GM19397 (cell line): ENCODE data around the gene CTNND2.
A peak's percentile ranks its signal among the peaks of the same experiment; 100 is the strongest.

Source experiments
- ATAC-seq: cut with Tn5 transposase; IDR thresholded peaks from one replicate; pipeline ENCODE4 v1.9.1; 2021; ENCODE audit warnings: mild to moderate bottlenecking, moderate library complexity; ENCODE audit not compliant: unreplicated experiment

Gene CTNND2

DNA sequence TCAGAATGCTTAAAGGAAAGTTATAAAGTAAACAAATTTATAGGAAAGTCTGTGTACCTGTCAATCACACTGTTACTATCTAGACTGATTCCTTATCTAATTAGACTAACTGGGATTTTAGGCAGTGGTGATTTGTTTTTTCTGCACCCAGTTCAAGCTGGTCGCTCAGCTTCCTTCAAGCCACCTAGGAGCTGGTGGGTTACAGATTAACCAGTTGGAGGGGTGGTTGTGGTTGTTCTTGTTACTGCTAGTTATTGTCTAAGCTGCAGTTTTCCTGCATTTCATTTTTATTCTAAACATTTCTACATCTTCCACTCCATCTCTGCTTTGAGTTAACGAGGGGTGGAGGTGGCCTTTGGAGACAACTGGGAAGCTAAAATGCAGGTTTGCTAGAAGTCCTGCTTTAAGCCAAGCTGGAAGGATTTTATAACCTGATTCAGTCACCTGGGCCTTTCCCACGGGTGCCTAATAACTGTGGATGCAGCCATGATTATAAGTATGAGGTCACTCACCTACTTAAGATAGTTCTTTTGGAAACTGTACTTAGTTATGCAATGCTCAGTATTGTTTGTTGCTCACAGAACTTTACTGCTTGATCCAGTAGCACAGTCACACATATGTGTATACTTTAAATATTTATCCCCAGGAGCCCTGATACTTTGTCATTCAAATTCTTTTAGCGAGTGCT is 839.3 kb downstream of the CTNND2 start:
- ATAC-seq, result no peak

DNA sequence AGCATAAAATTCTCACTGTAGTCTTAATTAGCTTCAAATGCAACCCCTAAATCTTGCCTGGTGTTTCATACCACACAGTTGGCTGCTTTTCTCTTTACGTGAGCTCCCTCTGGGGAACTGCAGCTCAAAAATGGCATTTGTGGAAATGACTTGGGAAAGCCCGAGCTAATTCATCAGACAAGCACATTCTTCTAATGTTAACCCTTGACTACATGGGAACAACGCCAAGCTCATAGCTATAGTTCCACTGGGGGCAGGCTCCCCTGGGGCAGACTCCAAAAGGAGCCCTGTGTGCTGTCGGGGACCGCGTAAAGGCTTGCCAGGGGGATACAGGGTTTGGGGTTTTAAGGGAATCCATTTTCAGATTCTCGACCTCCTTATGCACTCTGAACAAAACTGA is 841.8 kb downstream of the CTNND2 start:
- no peak for ATAC-seq

DNA sequence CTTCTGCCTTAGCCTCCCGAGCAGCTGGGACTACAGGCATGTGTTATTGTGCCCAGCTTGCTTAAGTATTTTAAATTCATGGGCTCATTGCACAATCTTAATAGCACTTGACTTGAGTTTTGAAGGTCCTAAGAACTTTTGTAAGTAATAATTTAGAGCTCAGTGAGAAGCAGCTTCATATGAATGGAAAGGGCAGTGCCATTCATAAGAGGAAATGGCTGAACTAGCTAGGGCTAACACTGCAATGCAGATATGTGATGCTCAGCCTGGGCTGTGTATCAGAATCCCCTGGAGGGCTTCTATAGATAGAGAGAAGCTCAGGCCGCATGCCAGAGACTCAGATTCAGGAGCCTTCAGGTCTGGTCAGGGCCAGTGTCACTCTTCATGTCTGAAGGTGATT is 847.7 kb downstream of the CTNND2 start:
- ATAC-seq, result no peak

DNA sequence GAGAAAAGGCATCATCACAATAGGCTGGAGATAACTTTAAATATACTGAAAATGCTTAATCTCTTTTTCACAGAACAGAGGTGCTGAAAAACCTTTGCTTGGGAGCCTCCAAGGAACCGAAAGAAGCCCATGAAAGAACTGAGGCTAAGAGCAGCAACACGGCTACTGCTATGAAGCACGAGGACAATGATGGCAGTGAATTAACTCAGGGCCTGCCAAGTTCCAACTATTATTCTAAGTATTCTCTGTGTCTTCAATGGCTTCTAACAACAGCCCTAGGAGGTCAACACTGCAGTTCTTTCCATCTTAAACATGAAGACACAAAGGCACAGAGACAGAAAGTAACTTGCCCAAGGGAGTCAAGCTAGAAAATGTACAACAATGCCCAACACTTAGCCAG is 850.2 kb downstream of the CTNND2 start:
- ATAC-seq, result no peak

DNA sequence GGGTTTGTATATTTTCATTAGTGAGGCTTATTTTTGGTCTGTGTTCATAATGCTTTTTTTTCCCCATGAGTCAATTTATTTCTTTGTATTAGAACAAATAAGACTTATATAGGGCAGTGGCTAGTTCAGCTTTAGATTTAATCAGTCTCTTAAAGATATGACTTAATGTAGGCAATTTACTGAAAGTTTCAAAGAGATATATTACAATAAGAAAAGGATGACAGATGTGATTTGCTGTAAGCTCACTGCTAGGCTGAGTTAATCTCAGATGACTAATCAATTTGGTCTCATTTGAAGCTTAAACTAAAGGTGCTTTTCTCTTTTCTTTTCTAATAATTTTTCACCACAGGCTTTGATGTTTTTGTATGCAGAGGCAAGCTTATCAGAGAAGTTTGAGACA is 851.4 kb downstream of the CTNND2 start:
- ATAC-seq, result no peak

DNA sequence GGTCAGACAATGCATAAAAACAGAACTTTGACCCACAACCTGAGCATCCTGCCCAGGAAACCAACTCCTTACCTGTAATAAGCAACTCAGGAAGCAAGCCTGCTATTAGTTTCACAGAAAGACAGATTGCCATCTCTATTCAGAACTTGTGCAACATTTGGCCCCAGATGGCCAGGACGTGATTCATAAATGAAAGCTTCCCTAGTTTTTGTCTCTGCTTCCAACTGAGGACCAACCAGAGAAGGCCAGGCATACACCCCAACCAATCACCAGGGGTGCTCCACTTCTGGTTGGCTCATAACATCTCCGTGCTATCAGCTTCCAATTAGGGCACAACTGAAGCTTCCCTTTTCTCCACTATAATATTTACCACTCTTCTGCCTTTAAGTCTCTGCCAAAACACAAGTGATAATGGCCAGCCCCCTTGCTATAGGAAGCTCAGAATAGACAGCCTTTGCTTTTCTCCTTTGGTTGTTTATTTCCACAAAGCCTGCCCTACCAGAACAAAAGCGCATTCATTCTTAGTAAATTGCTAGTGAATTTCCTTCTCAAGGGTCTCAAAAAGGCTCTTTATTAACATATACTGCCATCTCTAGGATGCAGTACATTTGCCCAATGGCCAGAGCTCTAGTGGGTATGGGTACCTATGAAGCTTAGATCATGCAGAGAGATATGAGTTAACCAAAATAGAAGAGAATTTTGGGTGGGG is 853.5 kb downstream of the CTNND2 start:
- no peak for ATAC-seq

DNA sequence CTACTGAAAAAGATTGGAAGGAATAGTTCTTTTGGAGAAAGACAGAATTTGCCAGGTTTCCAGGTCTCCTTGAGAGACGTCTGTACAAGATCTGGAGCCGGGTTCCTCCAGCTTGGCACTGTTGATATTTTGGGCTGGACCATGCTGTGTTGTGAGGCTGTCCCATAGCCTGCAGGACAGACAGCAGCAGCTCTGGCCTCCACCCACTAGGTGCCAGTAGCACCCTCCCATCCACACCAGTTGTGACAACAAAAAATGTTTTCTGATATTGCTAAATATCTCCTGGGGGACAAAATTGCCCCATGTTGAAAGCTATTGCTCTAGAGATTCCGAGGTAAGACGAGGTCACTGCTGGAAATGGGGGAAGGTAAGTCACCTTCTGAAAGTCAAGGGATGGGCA is 855.5 kb downstream of the CTNND2 start:
- ATAC-seq, result no peak

DNA sequence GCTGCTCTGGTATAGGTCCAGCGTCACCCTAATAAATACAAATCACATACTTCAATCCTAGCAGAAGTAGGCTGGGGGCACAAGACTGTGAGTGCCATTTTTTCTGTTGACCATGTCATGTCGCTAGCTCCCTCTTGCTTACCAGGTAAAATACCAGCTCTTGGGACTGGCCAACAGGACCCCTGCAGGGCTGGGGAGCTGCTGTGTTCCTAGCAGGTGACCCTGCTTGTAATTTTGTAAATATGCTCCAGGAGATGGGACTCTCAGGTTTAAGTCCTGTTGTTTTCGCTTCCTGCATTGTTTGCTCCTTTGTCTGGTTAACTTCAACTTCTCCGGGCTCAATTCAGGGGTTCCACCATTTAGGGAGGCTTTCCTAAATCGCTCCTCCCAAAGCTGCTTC is 856.6 kb downstream of the CTNND2 start:
- no peak for ATAC-seq

DNA sequence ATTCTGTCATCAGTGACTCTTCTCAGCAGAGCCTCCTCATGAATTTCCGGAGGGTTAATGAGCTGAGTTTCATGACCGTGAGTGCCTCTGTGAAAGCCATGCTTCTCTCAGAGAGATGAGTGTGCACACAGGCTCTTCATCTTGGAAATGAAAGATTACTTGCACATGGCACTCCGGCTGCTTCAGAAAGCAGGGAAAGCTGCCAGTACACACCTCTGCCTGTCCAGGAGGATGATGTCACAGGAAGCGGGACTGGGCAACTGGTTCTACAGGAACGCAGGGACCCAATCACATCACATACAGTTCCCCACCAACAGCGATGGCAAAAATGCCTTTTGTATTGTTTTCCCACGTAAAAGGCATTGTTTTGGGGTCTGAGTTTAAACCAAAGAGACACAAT is 857.2 kb downstream of the CTNND2 start:
- no peak for ATAC-seq

DNA sequence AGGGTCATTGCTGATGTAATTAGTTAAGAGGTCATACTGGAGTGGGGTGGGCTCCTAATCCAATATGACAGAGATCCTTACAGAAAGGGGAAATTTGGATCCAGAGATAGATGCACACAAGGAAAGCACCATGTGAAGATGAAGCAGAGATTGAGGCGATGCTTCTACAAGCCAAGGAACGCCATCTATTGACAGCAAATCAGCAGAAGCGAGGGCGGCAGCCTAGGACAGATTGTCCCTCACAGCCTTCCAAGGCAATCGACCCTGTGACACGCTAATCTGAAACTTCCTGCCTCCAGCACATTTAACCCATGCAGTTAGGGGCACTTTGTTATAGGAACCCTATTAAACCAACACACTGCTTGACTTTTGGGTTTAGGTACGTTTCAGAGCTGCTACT is 858.1 kb downstream of the CTNND2 start:
- ATAC-seq, result no peak

DNA sequence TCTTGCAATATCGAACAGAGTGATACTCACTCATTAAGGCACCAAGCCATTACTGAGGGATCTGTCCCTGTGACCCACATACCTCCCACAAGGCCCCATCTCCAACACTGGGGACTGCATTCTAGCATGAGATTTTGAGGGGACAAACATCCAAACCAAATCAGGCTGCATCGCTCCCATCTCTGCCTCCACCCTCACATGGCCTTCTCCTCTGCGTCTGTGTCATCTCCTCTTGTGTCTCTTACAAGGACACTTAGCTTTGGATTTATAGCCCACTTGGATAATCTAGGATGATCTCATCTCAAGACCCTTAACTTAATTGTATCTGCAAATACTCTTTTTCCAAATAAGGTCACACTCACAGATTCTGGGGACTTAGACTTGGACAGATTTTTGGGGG is 858.8 kb downstream of the CTNND2 start:
- ATAC-seq, result no peak

DNA sequence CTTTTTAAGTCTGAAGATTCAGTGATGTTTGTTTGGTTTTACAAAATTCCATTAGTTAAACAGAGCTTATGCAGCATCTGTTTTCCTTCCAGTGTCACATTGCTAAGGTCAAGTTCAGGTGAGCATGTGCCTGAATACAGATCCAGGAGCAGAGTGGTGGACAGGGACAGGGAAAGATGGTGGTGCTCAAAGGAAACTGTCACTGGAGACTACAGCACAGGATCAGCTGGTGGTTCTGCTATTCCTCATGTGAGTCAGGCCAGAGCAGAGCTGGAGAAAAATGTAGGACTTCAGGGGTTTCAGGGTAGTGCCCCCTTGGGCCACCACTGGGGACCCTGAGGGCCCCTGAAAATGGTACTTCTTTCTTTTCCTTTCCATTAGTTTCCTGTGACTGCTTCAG is 859.7 kb downstream of the CTNND2 start:
- ATAC-seq, result no peak

DNA sequence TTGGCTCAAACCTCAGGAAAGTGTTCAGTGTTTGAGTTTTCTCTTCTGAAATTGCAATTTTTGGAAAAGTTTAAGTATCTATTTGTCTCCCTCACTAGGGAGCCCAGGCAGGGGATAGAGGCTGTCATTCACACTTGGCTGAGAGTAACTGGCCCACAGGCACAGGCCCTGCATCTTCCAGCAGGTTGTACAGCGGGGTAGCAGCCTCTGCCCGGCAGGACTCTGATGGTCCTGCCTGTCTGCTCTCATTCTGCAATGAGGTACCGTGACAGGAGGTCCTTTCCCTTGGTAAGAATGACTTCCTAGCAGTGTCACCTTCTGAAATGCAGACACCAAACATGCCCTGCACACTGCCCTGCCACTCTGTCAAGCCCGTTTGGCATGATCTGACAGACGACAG is 860.4 kb downstream of the CTNND2 start:
- no peak for ATAC-seq

DNA sequence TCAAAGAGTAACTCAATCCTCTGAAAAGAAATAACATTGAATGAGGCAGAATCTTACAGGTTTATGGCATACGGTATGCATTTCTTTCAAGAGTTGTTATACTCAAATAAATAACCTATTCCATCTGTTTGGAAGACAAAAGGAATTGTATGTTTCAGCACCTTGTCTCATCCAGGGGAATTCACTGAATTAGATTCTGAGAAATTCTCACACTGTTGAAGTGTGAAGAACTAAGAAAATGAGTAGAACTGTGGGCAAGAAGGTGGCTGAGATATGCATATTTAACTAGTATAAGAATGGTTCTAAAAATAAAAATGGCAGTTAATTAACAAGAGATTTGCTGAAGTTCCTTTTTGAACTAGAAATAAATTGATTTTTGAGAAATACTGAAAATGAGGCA is 863.9 kb downstream of the CTNND2 start:
- no peak for ATAC-seq

DNA sequence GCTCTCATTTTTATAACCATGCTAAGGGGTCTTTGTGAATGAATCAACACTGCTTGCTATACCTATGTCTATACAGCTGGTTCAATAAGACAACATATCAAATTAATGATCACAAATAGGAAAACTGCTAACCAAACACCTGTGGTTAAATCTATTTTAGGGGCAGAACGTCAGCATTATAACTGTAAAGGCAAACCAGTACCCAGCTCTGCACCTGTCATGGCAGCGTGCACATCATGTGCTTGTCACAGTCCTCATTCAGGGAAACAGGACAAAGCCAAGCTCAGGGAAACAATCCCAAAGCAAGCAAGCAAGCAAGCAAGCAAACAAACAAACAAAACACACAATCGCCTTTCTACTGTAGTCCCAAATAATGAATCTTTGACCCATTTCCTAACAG is 865.5 kb downstream of the CTNND2 start:
- ATAC-seq, result no peak

DNA sequence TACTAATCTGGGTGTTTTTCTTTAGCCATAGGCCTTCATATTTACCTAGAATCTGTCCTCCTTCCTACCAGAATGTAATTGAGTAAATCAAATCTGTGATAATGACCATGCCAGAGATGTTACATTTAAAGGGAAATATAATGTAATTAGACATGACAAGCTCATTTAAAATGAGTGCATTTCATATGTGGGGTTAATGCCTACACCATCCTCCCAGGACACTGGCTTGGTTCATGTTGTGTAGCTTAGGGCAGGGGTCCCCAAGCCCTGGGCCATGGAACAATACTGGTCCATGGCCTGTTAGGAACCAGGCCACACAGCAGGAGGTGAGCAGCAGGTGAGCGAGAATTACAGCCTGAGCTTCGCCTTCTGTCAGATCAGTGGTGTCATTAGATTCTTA is 866.3 kb downstream of the CTNND2 start:
- ATAC-seq, result no peak

DNA sequence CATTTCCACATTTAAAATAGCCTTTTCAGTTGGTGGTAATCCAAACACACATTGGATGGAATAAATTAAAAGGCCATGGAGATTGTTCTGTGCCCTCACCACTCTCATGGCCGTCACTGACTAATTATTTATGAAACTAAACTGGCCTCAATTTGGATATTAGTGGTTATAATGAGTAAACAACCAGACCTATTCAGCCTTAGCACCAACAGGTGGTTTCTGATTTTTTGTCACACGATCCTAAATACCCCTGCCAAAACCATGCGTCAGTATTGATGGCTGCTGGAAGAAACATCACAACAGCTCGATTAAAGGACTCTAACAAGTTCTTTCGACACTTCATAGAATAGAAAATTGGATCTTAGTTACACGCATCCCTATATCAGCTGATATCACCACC is 867.2 kb downstream of the CTNND2 start:
- ATAC-seq, result peak; percentile 58

DNA sequence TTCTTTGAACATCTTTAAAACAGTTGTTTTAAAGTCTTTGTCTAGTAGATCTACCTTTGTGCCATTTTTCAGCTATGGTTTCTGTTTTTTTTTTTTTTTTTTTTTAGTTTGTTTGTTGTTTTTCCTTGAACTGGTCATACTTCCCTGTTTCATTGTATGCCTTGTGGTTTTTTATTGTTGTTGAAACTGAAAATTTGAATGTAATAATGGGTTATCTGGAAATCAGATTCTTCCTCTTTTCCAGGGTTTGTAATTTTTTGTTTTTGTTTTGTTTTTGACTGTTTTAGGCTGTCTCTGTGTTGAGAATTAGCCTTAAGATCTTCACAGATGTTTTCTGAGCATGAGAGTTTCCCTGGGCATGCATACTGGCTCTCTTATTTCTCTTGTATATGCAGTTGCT is 873.6 kb downstream of the CTNND2 start:
- no peak for ATAC-seq

DNA sequence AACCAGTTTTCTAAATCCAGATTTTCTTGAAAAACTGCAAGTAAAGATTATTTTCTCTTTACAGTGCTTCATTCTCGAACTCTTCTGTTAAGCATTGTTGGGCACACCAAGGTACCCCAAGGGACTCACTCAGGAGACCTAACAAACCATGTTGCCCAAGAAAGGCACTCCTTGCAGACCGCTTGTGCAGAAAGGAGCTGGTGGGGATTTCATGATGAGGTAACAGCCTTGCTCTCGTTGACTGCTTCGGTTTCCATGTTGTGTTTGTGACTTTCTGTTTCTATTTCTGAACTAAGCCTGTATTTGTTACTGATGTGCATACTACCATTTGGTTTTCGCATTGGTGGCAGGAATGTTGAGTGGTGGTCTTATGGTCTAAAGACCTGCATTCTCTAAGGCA is 876.6 kb downstream of the CTNND2 start:
- peak; percentile 70 for ATAC-seq

DNA sequence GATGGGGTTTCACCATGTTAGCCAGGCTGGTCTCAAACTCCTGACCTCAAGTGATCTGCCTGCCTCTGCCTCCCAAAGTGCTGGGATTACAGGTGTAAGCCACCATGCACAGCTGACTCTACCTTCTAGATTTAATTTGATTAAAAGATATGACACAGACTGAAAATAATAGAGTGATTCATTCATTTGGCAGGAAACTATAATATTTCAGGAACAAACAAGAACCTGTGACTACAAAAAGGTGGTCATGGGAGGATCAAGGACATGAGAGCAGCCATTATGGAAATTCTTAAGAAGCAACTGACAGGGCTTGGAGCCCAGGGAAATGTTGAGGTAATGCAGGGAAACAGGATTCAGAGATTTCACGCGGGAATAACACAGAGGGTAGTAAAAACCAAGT is 877.7 kb downstream of the CTNND2 start:
- ATAC-seq, result no peak

DNA sequence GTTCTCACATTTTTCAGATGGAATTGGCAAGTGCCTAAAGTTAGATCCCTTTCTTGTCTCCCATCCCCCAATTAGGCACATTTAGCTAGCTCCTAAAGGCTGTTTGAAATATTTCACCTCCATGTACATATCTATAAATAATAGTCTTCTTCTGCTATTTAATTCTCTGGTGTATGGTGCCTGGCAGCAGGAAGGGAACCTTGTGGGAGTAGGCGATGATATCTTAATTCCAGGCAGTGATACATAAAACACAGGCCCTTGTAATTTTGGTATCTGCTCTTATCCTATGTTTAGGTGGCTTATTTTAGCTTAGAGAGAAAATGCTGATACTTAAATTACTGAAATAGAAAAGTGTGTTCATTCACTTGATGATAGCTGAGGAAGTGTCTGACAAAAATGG is 880.3 kb downstream of the CTNND2 start:
- ATAC-seq, result no peak

DNA sequence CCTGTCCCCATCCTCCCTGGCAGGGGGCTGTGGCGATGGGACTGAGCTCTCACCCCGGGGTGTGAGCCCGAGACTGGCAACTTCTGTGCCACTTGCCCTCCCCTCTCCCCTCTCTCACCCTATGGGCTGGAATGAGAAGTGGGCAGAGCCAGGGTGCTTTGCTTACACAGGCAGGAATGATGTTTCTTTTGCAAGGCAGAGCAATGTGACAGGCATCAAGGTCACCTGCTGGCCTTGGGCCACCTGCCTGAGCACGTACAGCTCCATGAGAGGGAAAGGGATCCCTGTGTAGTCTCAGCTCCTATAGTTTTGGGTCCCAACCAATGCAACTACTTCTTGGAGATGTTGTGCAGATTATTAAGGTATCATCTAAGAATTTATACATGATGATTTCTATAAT is 890.5 kb downstream of the CTNND2 start:
- no peak for ATAC-seq

DNA sequence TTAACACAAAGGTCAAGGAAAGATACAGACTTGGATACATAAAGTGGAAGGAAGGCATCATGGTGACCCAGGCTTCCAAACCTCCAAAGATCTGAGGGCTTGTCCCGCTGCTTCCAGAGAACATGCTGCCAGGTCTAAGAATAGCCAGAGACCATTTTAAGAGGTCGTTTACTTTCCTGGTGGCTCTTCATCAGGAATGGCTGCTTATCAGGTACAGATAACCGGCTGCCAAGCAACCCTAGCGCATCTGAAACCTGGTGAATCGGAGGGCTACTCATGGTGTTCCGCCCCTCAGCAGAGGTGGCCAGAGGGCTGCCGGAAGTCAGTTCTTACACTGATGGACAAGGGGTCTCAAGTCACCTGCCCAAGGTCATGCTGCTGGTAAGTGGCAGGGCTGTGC is 892.0 kb downstream of the CTNND2 start:
- no peak for ATAC-seq
